Measurements from ENCODE around the gene PAPSS1. TPM values are rescaled to one million over a fixed set of nuclear protein-coding genes. Genes with fewer than 3 reads are reported as not detected.
A peak's percentile ranks its signal among the peaks of the same experiment; 100 is the strongest.

Gene PAPSS1
- total and polyA plus RNA-seq, 9 of the 15 experiments (the other 6 are each of a cell fraction or from before 2014, with no cell fraction given) = 21.1 to 53.9 (median 41.9) TPM

GRCh38 chr4:107719922-107720722 is at the start of gene PAPSS1 (continued):
- TF ChIP-seq TFE3 (CRISPR knock-in tag; IDR thresholded peaks at IDR 0.05) (no peak), CHD7 (IDR thresholded peaks at IDR 0.05; ENCODE audit: low read depth, low read length) (no peak), PHF20 (IDR thresholded peaks at IDR 0.05; ENCODE audit: partially characterized antibody) (no peak), JUND (IDR thresholded peaks at IDR 0.05; ENCODE audit: borderline replicate concordance, low read depth, low read length) (0 out of 2 replicates have a peak, but pooled peaks have one; percentile 23), JUND (tag; IDR thresholded peaks at IDR 0.05; ENCODE audit: borderline replicate concordance, low read depth, low read length) (peak; percentile 13; the same call in 1 of the 3 replicates), PHB (CRISPR knock-in tag; IDR thresholded peaks at IDR 0.05) (0 out of 2 replicates have a peak, but pooled peaks have one; percentile 69), CHD4 (IDR thresholded peaks at IDR 0.05; ENCODE audit: insufficient read depth, insufficient replicate concordance, low read depth, low read length, poor library complexity, severe bottlenecking) (no peak), SMAD4 (CRISPR knock-in tag; conservative IDR thresholded peaks at IDR 0.05) (no peak; the same call in 1 of the 2 replicates), ZNF146 (CRISPR knock-in tag; IDR thresholded peaks at IDR 0.05; ENCODE audit: unreplicated experiment) (peak; percentile 4), HMBOX1 (IDR thresholded peaks at IDR 0.05) (no peak), HES1 (IDR thresholded peaks at IDR 0.05; ENCODE audit: low read depth) (no peak)

All from K562 (cell line).